Natural killer cell (primary cell): ENCODE measurements around the gene DIP2C. TPM values are rescaled to one million over a fixed set of nuclear protein-coding genes. Genes with fewer than 3 reads are reported as not detected.
"Not testable (repeated sequence)": the region's sequence is repeated elsewhere in the genome, so short reads cannot be mapped to it uniquely, and the experiment has no call there.

ENCODE experiments used
- ATAC-seq, 3 donors: fragments of 150-1000 bp in 2 of 3; fragments of 200-7000 bp in 1 of 3; cut with Tn5 transposase; 1 replicate in 1 of 3; 2 replicates in 2 of 3; pipeline ENCODE4 v1.10.0; 2021; ENCODE audit warnings: mild to moderate bottlenecking in 2 of 3, moderate library complexity in 2 of 3
- DNase-seq, 2 donors: peaks; one replicate each; pipeline versions ENCODE4 v3.0.0 to v3.0.0-alpha.2; 2013 to 2021; ENCODE audit warnings: mixed read lengths in 1 of 2
- H3K27ac ChIP-seq: one replicate; pipeline ENCODE4 v1.5.1; 2013; ENCODE audit warnings: mild to moderate bottlenecking, low read length
- H3K27me3 ChIP-seq: one replicate; pipeline ENCODE4 v1.6.1; 2013; ENCODE audit warnings: low read length; ENCODE audit not compliant: control insufficient read depth, insufficient read depth
- H3K36me3 ChIP-seq: one replicate; pipeline ENCODE4 v1.6.1; 2013; ENCODE audit warnings: low read length; ENCODE audit not compliant: control insufficient read depth, insufficient read depth
- H3K4me1 ChIP-seq: one replicate; pipeline ENCODE4 v1.6.1; 2013; ENCODE audit warnings: low read length; ENCODE audit not compliant: control insufficient read depth, insufficient read depth
- H3K4me3 ChIP-seq: one replicate; pipeline ENCODE4 v1.5.1; 2013; ENCODE audit warnings: low read length
- H3K9me3 ChIP-seq: one replicate; pipeline ENCODE4 v1.6.1; 2013; ENCODE audit warnings: low read length; ENCODE audit not compliant: control insufficient read depth, insufficient read depth
- H3K27ac Mint-ChIP-seq, 2 donors: one replicate each; pipeline ENCODE4 v1.8.0; 2022; ENCODE audit warnings: mild to moderate bottlenecking in 2 of 2, mixed read lengths in 2 of 2, moderate library complexity in 1 of 2
- H3K27me3 Mint-ChIP-seq, 2 donors: one replicate each; pipeline ENCODE4 v1.8.0; 2022; ENCODE audit warnings: low read depth in 2 of 2, mixed read lengths in 2 of 2
- H3K36me3 Mint-ChIP-seq: one replicate; pipeline ENCODE4 v1.8.0; 2022; ENCODE audit warnings: mixed read lengths
- H3K4me1 Mint-ChIP-seq, 2 donors: one replicate each; pipeline ENCODE4 v1.8.0; 2022; ENCODE audit warnings: mixed read lengths in 2 of 2
- H3K4me3 Mint-ChIP-seq: one replicate; pipeline ENCODE4 v1.8.0; 2022; ENCODE audit warnings: mild to moderate bottlenecking, moderate library complexity, mixed read lengths
- H3K9me3 Mint-ChIP-seq, 2 donors: one replicate each; pipeline ENCODE4 v1.8.0; 2022; ENCODE audit warnings: mixed read lengths in 2 of 2
- WGBS: methylation state at CpG from one replicate; pipeline ENCODE4 v1.1.7; 2013; ENCODE audit warnings: missing lambda C conversion rate; ENCODE audit not compliant: insufficient coverage; 5-methylcytosine and 5-hydroxymethylcytosine counted together
- intact Hi-C: fragments of 100-400 bp; cut with micrococcal nuclease; formaldehyde crosslinking; loops from one replicate; pipeline ENCODE4 v1.14.2; 2022
- total RNA-seq, 4 donors: library from RNA; stranded (reverse); fragments of 120-200 nt in 1 of 4; gene quantifications; one replicate each; pipeline versions ENCODE4 v1.2.3 to v1.2.4, GENCODE V29; 2013 to 2022
- TF ChIP-seq, protein P1 (sequence below): fragments of 200-600 bp; IDR thresholded peaks from one replicate; pipeline ENCODE4 v1.8.0; 2022; ENCODE audit warnings: antibody characterized with exemption

The DIP2C gene
- total RNA-seq, 3 donors from 2014 or later (not counting 1 experiment from before 2014, with no cell fraction given): 1.5 to 5.8 (median 3.8) TPM

DNA sequence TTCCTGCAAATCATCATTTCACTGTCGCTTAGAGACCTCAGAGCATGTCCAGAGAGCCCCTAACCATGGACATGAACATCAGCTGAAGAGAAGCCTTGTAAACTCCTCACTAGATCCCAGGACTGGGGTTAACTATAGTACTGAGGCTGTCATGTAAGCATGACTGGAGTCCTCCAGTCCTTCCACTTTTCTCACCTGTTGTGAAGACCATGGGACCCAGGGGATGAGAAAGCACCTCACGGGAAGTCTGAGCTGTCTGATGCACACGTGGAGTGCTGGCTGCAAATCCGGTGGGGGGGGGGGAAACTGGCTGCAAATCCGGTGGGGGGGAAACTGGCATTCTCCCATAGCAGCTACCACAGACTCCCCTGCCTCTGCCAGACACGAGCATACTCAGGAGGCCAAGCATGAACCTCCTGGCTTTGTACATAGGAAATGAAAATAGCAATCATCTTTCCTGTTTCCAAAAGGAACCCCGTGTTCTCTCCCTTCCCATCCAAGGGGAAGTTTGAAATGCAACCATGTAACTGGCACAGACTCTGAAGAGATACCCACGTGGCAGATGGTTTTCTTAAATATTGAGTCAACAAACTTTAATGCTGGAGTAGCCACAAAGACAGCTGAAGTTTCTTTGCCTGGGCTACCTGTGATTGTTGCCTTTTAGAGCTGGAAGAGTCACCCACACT lies 292.8 kb downstream of the DIP2C start:
- Mint-ChIP-seq H3K27me3 (no peaks in the 10 kb centered on the region), H3K36me3 (no peaks in the 10 kb centered on the region), H3K27ac (no peak overlapping the region), H3K4me3 (no peak overlapping the region), H3K4me1 (peaks cover 6 to 26% of the 10 kb centered on the region in 2 donors), H3K9me3 (no peaks in the 10 kb centered on the region)
- no peaks in the 10 kb centered on the region for H3K27me3 ChIP-seq
- H3K9me3 ChIP-seq: no peaks in the 10 kb centered on the region
- no peak overlapping the region for H3K4me3 ChIP-seq
- peaks cover 18% of the 10 kb centered on the region for H3K4me1 ChIP-seq
- H3K36me3 ChIP-seq: no peaks in the 10 kb centered on the region
- intact Hi-C loops: no loop called here
- TF ChIP-seq, protein P1, sequence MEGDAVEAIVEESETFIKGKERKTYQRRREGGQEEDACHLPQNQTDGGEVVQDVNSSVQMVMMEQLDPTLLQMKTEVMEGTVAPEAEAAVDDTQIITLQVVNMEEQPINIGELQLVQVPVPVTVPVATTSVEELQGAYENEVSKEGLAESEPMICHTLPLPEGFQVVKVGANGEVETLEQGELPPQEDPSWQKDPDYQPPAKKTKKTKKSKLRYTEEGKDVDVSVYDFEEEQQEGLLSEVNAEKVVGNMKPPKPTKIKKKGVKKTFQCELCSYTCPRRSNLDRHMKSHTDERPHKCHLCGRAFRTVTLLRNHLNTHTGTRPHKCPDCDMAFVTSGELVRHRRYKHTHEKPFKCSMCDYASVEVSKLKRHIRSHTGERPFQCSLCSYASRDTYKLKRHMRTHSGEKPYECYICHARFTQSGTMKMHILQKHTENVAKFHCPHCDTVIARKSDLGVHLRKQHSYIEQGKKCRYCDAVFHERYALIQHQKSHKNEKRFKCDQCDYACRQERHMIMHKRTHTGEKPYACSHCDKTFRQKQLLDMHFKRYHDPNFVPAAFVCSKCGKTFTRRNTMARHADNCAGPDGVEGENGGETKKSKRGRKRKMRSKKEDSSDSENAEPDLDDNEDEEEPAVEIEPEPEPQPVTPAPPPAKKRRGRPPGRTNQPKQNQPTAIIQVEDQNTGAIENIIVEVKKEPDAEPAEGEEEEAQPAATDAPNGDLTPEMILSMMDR: no peak
- DNase-seq: no peak
- no peak for ATAC-seq
- 64% methylated on average over 4 of the region's 8 CpGs for WGBS
- no peak overlapping the region for H3K27ac ChIP-seq

DNA sequence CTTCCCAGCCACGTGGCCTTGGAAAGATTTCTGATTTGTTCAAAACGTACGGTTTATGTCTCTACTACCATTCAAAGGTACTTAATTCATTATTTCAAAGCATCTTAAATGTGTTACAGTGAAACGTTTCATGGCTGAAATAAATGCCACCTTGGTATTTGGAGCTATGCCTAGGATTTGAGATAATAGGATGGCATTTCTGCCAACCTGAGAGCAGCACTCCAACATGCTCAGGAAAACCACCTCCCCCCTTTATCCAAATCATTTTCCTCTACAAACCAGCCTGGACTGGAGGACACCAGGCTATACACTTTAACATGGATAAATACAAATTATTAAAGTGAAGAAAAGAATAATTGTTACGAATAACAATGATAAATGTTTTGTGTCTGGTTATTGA lies 293.4 kb downstream of the DIP2C start:
- H3K4me3 Mint-ChIP-seq: no peak overlapping the region
- no peaks in the 10 kb centered on the region for H3K9me3 ChIP-seq
- intact Hi-C loops: no loop called here
- H3K27me3 Mint-ChIP-seq: no peaks in the 10 kb centered on the region
- ATAC-seq (no peak), DNase-seq (no peak)
- no peaks in the 10 kb centered on the region for H3K27me3 ChIP-seq
- peaks cover 18% of the 10 kb centered on the region for H3K4me1 ChIP-seq
- H3K9me3 Mint-ChIP-seq: no peaks in the 10 kb centered on the region
- H3K36me3 ChIP-seq: no peaks in the 10 kb centered on the region
- no peak overlapping the region for H3K4me3 ChIP-seq
- no peaks in the 10 kb centered on the region for H3K36me3 Mint-ChIP-seq
- H3K27ac ChIP-seq: no peak overlapping the region
- peaks cover 6 to 26% of the 10 kb centered on the region in 2 donors for H3K4me1 Mint-ChIP-seq
- TF ChIP-seq, protein P1: no peak
- peak overlapping the region in 1 of 2 donors; percentile 93 for H3K27ac Mint-ChIP-seq
- 82% methylated on average over 3 of the region's 5 CpGs for WGBS

DNA sequence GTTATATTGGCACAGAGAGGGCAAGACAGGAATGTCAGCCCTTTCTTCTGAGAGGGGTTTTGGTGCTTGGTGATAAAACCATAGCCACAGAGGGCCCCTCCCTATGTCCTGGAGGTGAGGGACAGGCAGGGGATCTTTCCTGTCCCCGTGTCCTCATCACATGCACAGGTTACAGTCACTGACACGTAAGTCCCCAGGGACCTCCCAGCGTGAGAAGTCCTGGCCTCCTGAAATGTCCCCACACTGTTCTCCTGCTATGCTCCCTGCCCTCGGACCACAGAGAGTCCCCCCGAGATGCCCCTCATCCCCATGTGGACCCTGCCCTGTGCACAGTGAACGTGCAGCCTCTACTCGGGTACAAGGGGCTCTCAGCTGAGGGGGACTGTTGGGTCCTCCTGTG lies 293.8 kb downstream of the DIP2C start:
- Histone ChIP-seq H3K9me3 (no peaks in the 10 kb centered on the region), H3K27ac (no peak overlapping the region), H3K4me3 (no peak overlapping the region), H3K27me3 (no peaks in the 10 kb centered on the region), H3K36me3 (no peaks in the 10 kb centered on the region), H3K4me1 (peaks cover 18% of the 10 kb centered on the region)
- TF ChIP-seq, protein P1: no peak
- Mint-ChIP-seq H3K4me3 (no peak overlapping the region), H3K27me3 (no peaks in the 10 kb centered on the region), H3K36me3 (no peaks in the 10 kb centered on the region), H3K9me3 (no peaks in the 10 kb centered on the region), H3K27ac (peak overlapping the region; percentile 86 to 93), H3K4me1 (peaks cover 6 to 26% of the 10 kb centered on the region in 2 donors)
- DNase-seq (no peak), ATAC-seq (no peak)
- WGBS: 89% methylated on average over 7 of the region's 7 CpGs
- intact Hi-C loops: no loop called here

DNA sequence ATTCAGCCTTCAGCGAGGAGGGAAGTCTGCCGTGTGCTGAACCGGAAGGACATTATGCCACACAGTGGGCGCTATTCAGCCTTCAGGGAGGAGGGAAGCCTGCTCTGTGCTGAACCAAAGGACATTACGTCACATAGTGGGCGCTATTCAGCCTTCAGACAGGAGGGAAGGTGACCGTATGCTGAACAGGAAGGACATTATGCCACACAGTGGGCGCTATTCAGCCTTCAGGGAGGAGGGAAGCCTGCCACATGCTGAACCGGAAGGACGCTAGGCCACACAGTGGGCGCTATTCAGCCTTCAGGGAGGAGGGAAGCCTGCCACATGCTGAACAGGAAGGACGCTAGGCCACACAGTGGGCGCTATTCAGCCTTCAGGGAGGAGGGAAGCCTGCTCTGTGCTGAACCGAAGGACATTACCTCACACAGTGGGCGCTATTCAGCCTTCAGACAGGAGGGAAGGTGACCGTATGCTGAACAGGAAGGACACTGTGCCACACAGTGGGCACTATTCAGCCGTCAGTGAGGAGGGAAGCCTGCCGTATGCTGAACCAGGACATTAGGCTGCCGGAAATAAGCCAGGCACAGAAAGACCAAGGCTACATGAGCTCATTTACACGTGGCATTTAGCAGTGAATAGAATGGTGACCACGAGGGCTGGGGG lies 294.9 kb downstream of the DIP2C start:
- peak overlapping the region; percentile 61 for H3K4me3 Mint-ChIP-seq

More for the DNA sequence above, 294.9 kb downstream of the DIP2C start:
- Mint-ChIP-seq H3K4me1 (peaks cover 6 to 26% of the 10 kb centered on the region in 2 donors), H3K27ac (peak overlapping the region; percentile 86 to 93)
- H3K9me3 Mint-ChIP-seq, H3K27me3 Mint-ChIP-seq, H3K4me3 ChIP-seq, H3K9me3 ChIP-seq, H3K27me3 ChIP-seq, H3K36me3 ChIP-seq, H3K36me3 Mint-ChIP-seq, intact Hi-C loops: not testable (repeated sequence)
- peak; percentile 33 to 41 for DNase-seq
- 44% methylated on average over 21 of the region's 21 CpGs for WGBS
- ATAC-seq: peak; percentile 80 to 88 (median 86)
- Histone ChIP-seq H3K4me1 (peaks cover 18% of the 10 kb centered on the region), H3K27ac (peak overlapping the region; percentile 89)
